GM13976 (cell line): Measurements from ENCODE around the gene UROC1.

Source experiments
- DNase-seq: peaks from one replicate; pipeline ENCODE4 v3.0.0; 2012; ENCODE audit warnings: low spot score
- in situ Hi-C: fragments of 300-500 bp; cut with MboI; formaldehyde crosslinking; loops from one replicate; pipeline ENCODE4 v1.12.0; 2022; ENCODE audit warnings: low sequenced_read_pairs, mixed read lengths, inconsistent platforms; ENCODE audit not compliant: unreplicated experiment
- TF ChIP-seq, protein P1 (sequence below): IDR thresholded peaks from 2 replicates; pipeline ENCODE4 v1.5.1; 2012; ENCODE audit warnings: borderline replicate concordance, mild to moderate bottlenecking; ENCODE audit not compliant: insufficient read depth; ENCODE audit errors: extremely low read depth, missing control alignments, control extremely low read depth

The UROC1 gene

DNA sequence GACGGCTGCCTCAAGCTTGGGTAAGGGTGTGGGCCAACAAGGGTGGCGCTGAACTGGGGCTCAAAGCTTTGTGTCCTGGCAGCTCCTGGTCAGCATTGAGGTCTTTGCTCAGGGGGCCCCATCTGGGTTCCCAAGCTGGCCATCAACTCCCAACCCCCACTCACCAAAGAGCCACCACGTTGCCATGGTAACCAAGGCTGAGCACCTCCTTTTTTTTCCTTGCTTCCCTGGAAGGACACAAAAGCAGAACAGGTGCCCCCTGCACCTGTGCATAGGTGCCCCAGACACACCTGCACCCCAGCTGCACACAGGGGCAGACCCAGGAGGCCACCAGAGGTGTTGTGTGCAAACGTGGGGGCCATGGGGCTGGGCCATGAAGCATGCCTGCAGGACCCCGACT, 16.5 kb downstream of the UROC1 start:
- TF ChIP-seq, protein P1, sequence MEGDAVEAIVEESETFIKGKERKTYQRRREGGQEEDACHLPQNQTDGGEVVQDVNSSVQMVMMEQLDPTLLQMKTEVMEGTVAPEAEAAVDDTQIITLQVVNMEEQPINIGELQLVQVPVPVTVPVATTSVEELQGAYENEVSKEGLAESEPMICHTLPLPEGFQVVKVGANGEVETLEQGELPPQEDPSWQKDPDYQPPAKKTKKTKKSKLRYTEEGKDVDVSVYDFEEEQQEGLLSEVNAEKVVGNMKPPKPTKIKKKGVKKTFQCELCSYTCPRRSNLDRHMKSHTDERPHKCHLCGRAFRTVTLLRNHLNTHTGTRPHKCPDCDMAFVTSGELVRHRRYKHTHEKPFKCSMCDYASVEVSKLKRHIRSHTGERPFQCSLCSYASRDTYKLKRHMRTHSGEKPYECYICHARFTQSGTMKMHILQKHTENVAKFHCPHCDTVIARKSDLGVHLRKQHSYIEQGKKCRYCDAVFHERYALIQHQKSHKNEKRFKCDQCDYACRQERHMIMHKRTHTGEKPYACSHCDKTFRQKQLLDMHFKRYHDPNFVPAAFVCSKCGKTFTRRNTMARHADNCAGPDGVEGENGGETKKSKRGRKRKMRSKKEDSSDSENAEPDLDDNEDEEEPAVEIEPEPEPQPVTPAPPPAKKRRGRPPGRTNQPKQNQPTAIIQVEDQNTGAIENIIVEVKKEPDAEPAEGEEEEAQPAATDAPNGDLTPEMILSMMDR, result no peak
- in situ Hi-C loops, result no loop called here
- no peak for DNase-seq

- DNase-seq, result no peak
- TF ChIP-seq, protein P1, result no peak
- in situ Hi-C loops, result no loop called here
Measured at GRCh38 chr3:126500016-126500415, 17.6 kb downstream of the UROC1 start.

- DNase-seq, result no peak
- TF ChIP-seq, protein P1, result no peak
- in situ Hi-C loops, result no loop called here
Measured at GRCh38 chr3:126499401-126499800, 18.2 kb downstream of the UROC1 start.

GRCh38 chr3:126498929-126499328, 18.6 kb downstream of the UROC1 start:
- DNase-seq, result no peak
- in situ Hi-C loops, result no loop called here

GRCh38 chr3:126498461-126498860, 19.1 kb downstream of the UROC1 start:
- in situ Hi-C loops, result no loop called here
- TF ChIP-seq, protein P1, result no peak
- no peak for DNase-seq

More at GRCh38 chr3:126498929-126499328, 18.6 kb downstream of the UROC1 start:
- TF ChIP-seq, protein P1, result no peak

DNA sequence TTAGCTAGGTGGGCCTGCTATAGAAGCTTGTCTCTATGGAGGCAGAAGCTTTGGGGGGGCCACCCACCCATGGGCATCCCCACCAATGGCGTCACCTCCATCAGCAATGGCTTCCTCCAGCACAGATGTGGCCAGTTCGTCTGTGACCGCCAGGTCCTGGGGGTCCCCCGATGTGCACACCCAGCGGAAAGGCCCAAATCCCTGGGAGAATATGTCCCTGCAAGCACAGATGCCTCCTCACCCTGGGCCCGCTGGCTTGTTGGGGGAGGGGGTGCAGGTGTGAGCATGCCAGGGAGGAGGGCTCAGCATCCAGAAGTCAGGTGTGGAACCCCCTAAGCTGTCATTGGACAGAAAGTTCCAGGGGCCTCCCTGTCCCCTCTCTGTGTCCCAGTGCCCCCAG, 19.6 kb downstream of the UROC1 start:
- TF ChIP-seq, protein P1, result no peak
- in situ Hi-C loops, result no loop called here
- no peak for DNase-seq
